ENCODE data around the gene USP30.

- TF ChIP-seq POLR2A (IDR thresholded peaks at IDR 0.05) (no peak), CTCF (IDR thresholded peaks at IDR 0.05 in 4 of 5, conservative IDR thresholded peaks at IDR 0.05 in 1 of 5) (no peak)
Observed at GRCh38 chr12:109053382-109054123, 1.2 kb downstream of the USP30 start.
